GM12891 (cell line): ENCODE results near the gene UGT2B11.
"Not testable (repeated sequence)": the region's sequence is repeated elsewhere in the genome, so short reads cannot be mapped to it uniquely, and the experiment has no call there.

Experiments used
- PAX5 ChIP-seq: IDR thresholded peaks from 2 replicates; pipeline ENCODE4 v1.6.1; 2011; ENCODE audit warnings: low read length, moderate library complexity, mild to moderate bottlenecking; ENCODE audit not compliant: insufficient read depth, severe bottlenecking
- POLR2A ChIP-seq: IDR thresholded peaks from 2 replicates; pipeline ENCODE4 v1.6.1; 2011; ENCODE audit warnings: low read depth, low read length, control low read depth
- POLR2AphosphoS5 ChIP-seq: IDR thresholded peaks from 2 replicates; pipeline ENCODE4 v1.6.1; 2011; ENCODE audit warnings: low read depth, low read length, control low read depth
- POU2F2 ChIP-seq: IDR thresholded peaks from 2 replicates; pipeline ENCODE4 v1.6.1; 2011; ENCODE audit warnings: low read depth, mild to moderate bottlenecking, control low read depth, low read length, moderate library complexity
- SPI1 ChIP-seq: IDR thresholded peaks from 2 replicates; pipeline ENCODE4 v1.6.1; 2011; ENCODE audit warnings: low read depth, low read length, control low read depth
- TAF1 ChIP-seq: IDR thresholded peaks from 2 replicates; pipeline ENCODE4 v1.6.1; 2011; ENCODE audit warnings: low read depth, low read length, control low read depth

DNA sequence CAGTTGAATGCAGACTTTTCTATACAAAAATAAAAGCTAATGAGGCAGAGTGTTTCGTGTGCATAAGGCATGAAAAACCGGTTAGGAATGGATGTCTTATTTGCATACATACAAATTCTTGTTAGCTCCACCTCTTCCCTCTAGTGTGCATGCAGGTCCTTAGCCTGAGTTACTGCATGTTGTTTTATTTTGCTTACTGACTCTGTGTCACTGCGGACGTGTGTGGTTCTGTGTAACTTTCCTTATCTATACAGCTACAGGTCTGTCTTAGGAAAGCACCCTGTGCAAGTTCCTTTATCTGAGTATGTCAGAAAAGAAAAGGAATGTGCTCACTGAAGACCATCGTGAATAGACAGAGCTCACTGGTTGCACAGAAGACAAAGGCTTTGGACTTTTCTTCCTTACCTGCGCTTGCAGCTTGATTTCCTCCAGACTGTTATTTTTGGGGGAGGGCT is 35.8 kb downstream of the UGT2B11 start:
- TF ChIP-seq POLR2A, TAF1, POLR2AphosphoS5, PAX5, POU2F2, SPI1: not testable (repeated sequence)
